Measurements from ENCODE around the gene LINGO3. TPM values are rescaled to one million over a fixed set of nuclear protein-coding genes. Genes with fewer than 3 reads are reported as not detected.

The LINGO3 gene
- total RNA-seq, 1 experiment from 2014 or later = 1.3 TPM

- ChIA-PET CTCF (no interaction called here), POLR2A (no interaction called here)
- H3K36me3 ChIP-seq (ENCODE audit: control insufficient read depth, insufficient read depth, low read length) = no peaks in the 10 kb centered on the region; the same call in none of the 2 replicates
- H3K4me3 ChIP-seq (ENCODE audit: low read depth, low read length) = no peak overlapping the region
- H3K4me1 ChIP-seq = no peaks in the 10 kb centered on the region
- H3K9me3 ChIP-seq = no peaks in the 10 kb centered on the region
- Mint-ChIP-seq H3K4me3 (ENCODE audit: unreplicated experiment) (no peak overlapping the region), H3K27me3 (ENCODE audit: insufficient read depth, unreplicated experiment) (no peaks in the 10 kb centered on the region), H3K36me3 (ENCODE audit: insufficient read depth, unreplicated experiment) (no peaks in the 10 kb centered on the region), H3K9me3 (ENCODE audit: unreplicated experiment) (no peaks in the 10 kb centered on the region), H3K4me1 (ENCODE audit: low read depth, unreplicated experiment) (no peaks in the 10 kb centered on the region), H3K27ac (ENCODE audit: unreplicated experiment) (no peak overlapping the region)
- no TSS peak for BruUV-seq (replicated peaks)
- intact Hi-C loops (cut with micrococcal nuclease; ENCODE audit: unreplicated experiment) = no loop called here
- DNase-seq = no peak
- TF ChIP-seq CTCF (IDR thresholded peaks at IDR 0.05; ENCODE audit: insufficient read depth in 1 of 2, low read depth in 1 of 2, low read length in 1 of 2, severe bottlenecking in 1 of 2, unreplicated experiment in 1 of 2) = no peak
- no peaks in the 10 kb centered on the region for H3K27me3 ChIP-seq (replicated peaks; ENCODE audit: control insufficient read depth, insufficient read depth, low read length)
These were observed 46.7 kb upstream of the LINGO3 start for GRCh38 chr19:2354670-2355069.

- no peak for DNase-seq
- ChIA-PET CTCF (no interaction called here), POLR2A (no interaction called here)
- H3K9me3 ChIP-seq = no peaks in the 10 kb centered on the region
- H3K4me3 Mint-ChIP-seq (ENCODE audit: unreplicated experiment) = no peak overlapping the region
- intact Hi-C loops (cut with micrococcal nuclease; ENCODE audit: unreplicated experiment) = no loop called here
- H3K27me3 Mint-ChIP-seq (ENCODE audit: insufficient read depth, unreplicated experiment) = no peaks in the 10 kb centered on the region
- H3K27me3 ChIP-seq (replicated peaks; ENCODE audit: control insufficient read depth, insufficient read depth, low read length) = no peaks in the 10 kb centered on the region
- no peak overlapping the region for H3K27ac Mint-ChIP-seq (ENCODE audit: unreplicated experiment)
- no peak for TF ChIP-seq CTCF (IDR thresholded peaks at IDR 0.05; ENCODE audit: insufficient read depth in 1 of 2, low read depth in 1 of 2, low read length in 1 of 2, severe bottlenecking in 1 of 2, unreplicated experiment in 1 of 2)
- no peaks in the 10 kb centered on the region for H3K36me3 Mint-ChIP-seq (ENCODE audit: insufficient read depth, unreplicated experiment)
- no peaks in the 10 kb centered on the region for H3K4me1 ChIP-seq
- no peaks in the 10 kb centered on the region for H3K9me3 Mint-ChIP-seq (ENCODE audit: unreplicated experiment)
- H3K36me3 ChIP-seq (ENCODE audit: control insufficient read depth, insufficient read depth, low read length) = no peaks in the 10 kb centered on the region; the same call in none of the 2 replicates
- no peak overlapping the region for H3K4me3 ChIP-seq (ENCODE audit: low read depth, low read length)
- no TSS peak for BruUV-seq (replicated peaks)
- H3K4me1 Mint-ChIP-seq (ENCODE audit: low read depth, unreplicated experiment) = no peaks in the 10 kb centered on the region
These were observed 46.1 kb upstream of the LINGO3 start for GRCh38 chr19:2353887-2354592.

GRCh38 chr19:2353159-2353886 lies 45.4 kb upstream of the LINGO3 start:
- intact Hi-C loops (cut with micrococcal nuclease; ENCODE audit: unreplicated experiment) = no loop called here
- BruUV-seq (replicated peaks) = no TSS peak

More at GRCh38 chr19:2353159-2353886, 45.4 kb upstream of the LINGO3 start:
- H3K36me3 Mint-ChIP-seq (ENCODE audit: insufficient read depth, unreplicated experiment) = no peaks in the 10 kb centered on the region
- H3K4me3 Mint-ChIP-seq (ENCODE audit: unreplicated experiment) = no peak overlapping the region
- no peaks in the 10 kb centered on the region for H3K27me3 ChIP-seq (replicated peaks; ENCODE audit: control insufficient read depth, insufficient read depth, low read length)
- no peaks in the 10 kb centered on the region for H3K4me1 ChIP-seq
- CTCF ChIA-PET = no interaction called here
- no peaks in the 10 kb centered on the region for H3K9me3 ChIP-seq
- H3K36me3 ChIP-seq (ENCODE audit: control insufficient read depth, insufficient read depth, low read length) = no peaks in the 10 kb centered on the region; the same call in none of the 2 replicates
- no peaks in the 10 kb centered on the region for H3K27me3 Mint-ChIP-seq (ENCODE audit: insufficient read depth, unreplicated experiment)
- H3K4me1 Mint-ChIP-seq (ENCODE audit: low read depth, unreplicated experiment) = no peaks in the 10 kb centered on the region
- POLR2A ChIA-PET = no interaction called here
- DNase-seq = no peak
- H3K9me3 Mint-ChIP-seq (ENCODE audit: unreplicated experiment) = no peaks in the 10 kb centered on the region
- H3K4me3 ChIP-seq (ENCODE audit: low read depth, low read length) = no peak overlapping the region
- TF ChIP-seq CTCF (IDR thresholded peaks at IDR 0.05; ENCODE audit: insufficient read depth in 1 of 2, low read depth in 1 of 2, low read length in 1 of 2, severe bottlenecking in 1 of 2, unreplicated experiment in 1 of 2) = no peak
- H3K27ac Mint-ChIP-seq (ENCODE audit: unreplicated experiment) = no peak overlapping the region
